Vagina (tissue), 2 donors: Measurements from ENCODE around the gene AGAP3. TPM values are rescaled to one million over a fixed set of nuclear protein-coding genes. Genes with fewer than 3 reads are reported as not detected.

ENCODE experiments used
- DNase-seq, 2 donors: peaks; one replicate each; pipeline ENCODE4 v3.0.0-alpha.2; 2017; ENCODE audit errors: extremely low spot score in 2 of 2
- H3K27ac ChIP-seq: fragments of 200-600 bp; sonication (generic); one replicate; pipeline ENCODE4 v1.5.1; 2019
- H3K27me3 ChIP-seq: fragments of 200-600 bp; sonication (generic); one replicate; pipeline ENCODE4 v1.5.1; 2019
- H3K36me3 ChIP-seq, 2 donors: fragments of 200-600 bp; sonication (generic); one replicate each; pipeline ENCODE4 v1.5.1; 2017 to 2019
- H3K4me1 ChIP-seq: fragments of 200-600 bp; sonication (generic); one replicate; pipeline ENCODE4 v1.5.1; 2019
- H3K4me3 ChIP-seq, 2 donors: fragments of 200-600 bp; sonication (generic); 1 replicate in 1 of 2; 2 replicates in 1 of 2; pipeline ENCODE4 v1.5.1; 2016 to 2019
- H3K9me3 ChIP-seq: fragments of 200-600 bp; sonication (generic); one replicate; pipeline ENCODE4 v1.5.1; 2019
- CTCF ChIP-seq, 3 experiments: fragments of 450-650 bp in 2 of 3; fragments of 200-600 bp in 1 of 3; sonication (generic) in 1 of 3; IDR thresholded peaks; one replicate each; pipeline ENCODE4 v1.5.1; 2017 to 2019; ENCODE audit warnings: antibody characterized with exemption in 3 of 3, mild to moderate bottlenecking in 2 of 3, moderate library complexity in 2 of 3
- POLR2A ChIP-seq, 2 donors: fragments of 450-650 bp; IDR thresholded peaks; one replicate each; pipeline ENCODE4 v1.6.1; 2017; ENCODE audit warnings: antibody characterized with exemption in 2 of 2, mild to moderate bottlenecking in 2 of 2, moderate library complexity in 2 of 2
- POLR2AphosphoS5 ChIP-seq, 2 donors: sonication (generic); formaldehyde crosslinking; IDR thresholded peaks; one replicate each; pipeline ENCODE4 v1.9.0; 2017; ENCODE audit warnings: antibody characterized with exemption in 2 of 2, mild to moderate bottlenecking in 2 of 2, low read depth in 1 of 2; ENCODE audit not compliant: insufficient read depth in 1 of 2
- intact Hi-C: fragments of 100-400 bp; cut with DNase I; formaldehyde crosslinking; loops from one replicate; pipeline ENCODE4 v1.15.1; 2023
- total RNA-seq: library from RNA; depleted of rRNA; stranded (reverse); fragments of >200 nt; gene quantifications from one replicate; pipeline ENCODE4 v1.2.3, GENCODE V29; 2016

Gene AGAP3
- total RNA-seq, 1 donor from 2014 or later, result 98.2 TPM

GRCh38 chr7:151094675-151095074, 8.4 kb downstream of the AGAP3 start:
- Histone ChIP-seq H3K27me3 (no peaks in the 10 kb centered on the region), H3K27ac (no peak overlapping the region), H3K36me3 (no peaks in the 10 kb centered on the region), H3K4me3 (no peak overlapping the region), H3K4me1 (peaks cover 50% of the 10 kb centered on the region), H3K9me3 (no peaks in the 10 kb centered on the region)
- intact Hi-C loops, result loop anchor here (2.0 kb wide), 1 partner anchor 14 kb away; no protein-coding TSS in a partner anchor
- DNase-seq, result no peak
- no peak for TF ChIP-seq POLR2AphosphoS5 (IDR thresholded peaks at IDR 0.05; ENCODE audit: insufficient read depth in 1 of 2, low read depth in 1 of 2)
- TF ChIP-seq CTCF (IDR thresholded peaks at IDR 0.05), result no peak
- TF ChIP-seq POLR2A (IDR thresholded peaks at IDR 0.05), result no peak

GRCh38 chr7:151095123-151095797, 9.0 kb downstream of the AGAP3 start:
- Histone ChIP-seq H3K27ac (no peak overlapping the region), H3K9me3 (no peaks in the 10 kb centered on the region), H3K4me3 (no peak overlapping the region), H3K4me1 (peaks cover 50% of the 10 kb centered on the region), H3K36me3 (no peaks in the 10 kb centered on the region), H3K27me3 (no peaks in the 10 kb centered on the region)
- no peak for DNase-seq
- intact Hi-C loops, result loop anchor here (2.0 kb wide), 1 partner anchor 14 kb away; no protein-coding TSS in a partner anchor
- TF ChIP-seq POLR2A (IDR thresholded peaks at IDR 0.05), result no peak
- no peak for TF ChIP-seq CTCF (IDR thresholded peaks at IDR 0.05)
- no peak for TF ChIP-seq POLR2AphosphoS5 (IDR thresholded peaks at IDR 0.05; ENCODE audit: insufficient read depth in 1 of 2, low read depth in 1 of 2)

- no peak for TF ChIP-seq POLR2A (IDR thresholded peaks at IDR 0.05)
- no peak for TF ChIP-seq CTCF (IDR thresholded peaks at IDR 0.05)
- TF ChIP-seq POLR2AphosphoS5 (IDR thresholded peaks at IDR 0.05; ENCODE audit: insufficient read depth in 1 of 2, low read depth in 1 of 2), result no peak
- Histone ChIP-seq H3K27me3 (no peaks in the 10 kb centered on the region), H3K4me3 (no peak overlapping the region), H3K27ac (no peak overlapping the region), H3K9me3 (no peaks in the 10 kb centered on the region), H3K4me1 (peaks cover 45% of the 10 kb centered on the region), H3K36me3 (no peaks in the 10 kb centered on the region)
- intact Hi-C loops, result loop anchor here (2.0 kb wide), 1 partner anchor 13 kb away; no protein-coding TSS in a partner anchor
- DNase-seq, result no peak
Measured at GRCh38 chr7:151095828-151096475, 9.7 kb downstream of the AGAP3 start.

GRCh38 chr7:151099486-151100211, 13.4 kb downstream of the AGAP3 start:
- H3K4me1 ChIP-seq, result peaks cover 23% of the 10 kb centered on the region

More at GRCh38 chr7:151099486-151100211, 13.4 kb downstream of the AGAP3 start:
- DNase-seq, result no peak
- no peaks in the 10 kb centered on the region for H3K36me3 ChIP-seq
- no peaks in the 10 kb centered on the region for H3K9me3 ChIP-seq
- intact Hi-C loops, result no loop called here
- H3K27me3 ChIP-seq, result no peaks in the 10 kb centered on the region
- TF ChIP-seq POLR2A (IDR thresholded peaks at IDR 0.05), result no peak
- no peak for TF ChIP-seq POLR2AphosphoS5 (IDR thresholded peaks at IDR 0.05; ENCODE audit: insufficient read depth in 1 of 2, low read depth in 1 of 2)
- TF ChIP-seq CTCF (IDR thresholded peaks at IDR 0.05), result no peak
- H3K27ac ChIP-seq, result no peak overlapping the region
- H3K4me3 ChIP-seq, result no peak overlapping the region
